HepG2 (cell line): ENCODE results near the gene KSR1. TPM values are rescaled to one million over a fixed set of nuclear protein-coding genes. Genes with fewer than 3 reads are reported as not detected.

ENCODE experiments used
- ATAC-seq: fragments of 200-7000 bp; cut with Tn5 transposase; 3 replicates; pipeline ENCODE4 v1.9.1; 2020; ENCODE audit warnings: mild to moderate bottlenecking, moderate library complexity
- Bru-seq: library from RNA; stranded (reverse); fragments of 400-500 nt; gene quantifications from one replicate; lab custom pipeline; 2021; lab: Mats Ljungman, UMichigan
- BruChase-seq, 2 experiments: library from RNA; stranded (reverse); fragments of 400-500 nt; gene quantifications; one replicate each; lab custom pipeline; 2021; lab: Mats Ljungman, UMichigan
- BruUV-seq: library from RNA; stranded (reverse); fragments of 400-500 nt; replicated peaks from 2 replicates; lab custom pipeline; 2021; lab: Mats Ljungman, UMichigan
- CTCF ChIA-PET: fragments of 300-600 bp; formaldehyde crosslinking; extraction: SDS; loops from one replicate; lab custom pipeline; 2021; ENCODE audit warnings: low total read pairs, inconsistent platforms, low intra/inter-chr PET ratio; lab: Yijun Ruan, JAX
- POLR2A ChIA-PET: fragments of 350-600 bp; sonication (Branson Sonifier 250); formaldehyde crosslinking; loops from one replicate; lab custom pipeline; 2020; ENCODE audit warnings: antibody characterized with exemption, inconsistent platforms; lab: Yijun Ruan, JAX
- DNase-seq: peaks from one replicate; pipeline ENCODE4 v3.0.0-alpha.2; 2015; ENCODE audit warnings: low spot score
- FAIRE-seq: peaks from 3 replicates; lab custom pipeline; 2011; peaks lifted over from hg19 to GRCh38; lab: Jason Lieb, UNC
- H2AFZ ChIP-seq: one replicate; pipeline ENCODE4 v1.6.1; 2011; ENCODE audit warnings: low read length, inconsistent platforms
- H3K27ac ChIP-seq: fragments of 300-600 bp; 3 replicates; pipeline ENCODE4 v1.8.0; 2011; ENCODE audit warnings: mixed run types, mild to moderate bottlenecking, mixed read lengths, low read length, inconsistent platforms; ENCODE audit not compliant: insufficient read depth; ENCODE audit errors: extremely low read length
- H3K27me3 ChIP-seq, 2 experiments: fragments of 200-600 bp in 1 of 2; 2 replicates in 1 of 2; 3 replicates in 1 of 2; pipeline versions ENCODE4 v1.6.0 to v1.8.0; 2011; ENCODE audit warnings: low read length in 2 of 2, mild to moderate bottlenecking in 2 of 2, moderate library complexity in 2 of 2, inconsistent platforms in 1 of 2; ENCODE audit not compliant: insufficient read depth in 2 of 2, control insufficient read depth in 1 of 2
- H3K36me3 ChIP-seq, 2 experiments: fragments of 200-600 bp in 1 of 2; replicated peaks in 1 of 2; 2 replicates in 1 of 2; 3 replicates in 1 of 2; pipeline versions ENCODE4 v1.5.1 to v1.8.0; 2011; ENCODE audit warnings: low read length in 2 of 2, inconsistent platforms in 1 of 2; ENCODE audit not compliant: insufficient read depth in 2 of 2, control insufficient read depth in 1 of 2
- H3K4me1 ChIP-seq: 2 replicates; pipeline ENCODE4 v1.5.1; 2012; ENCODE audit warnings: low read length, inconsistent platforms; ENCODE audit not compliant: insufficient read depth
- H3K4me2 ChIP-seq: 2 replicates; pipeline ENCODE4 v1.6.0; 2011; ENCODE audit warnings: low read depth, low read length, inconsistent platforms
- H3K4me3 ChIP-seq, 3 experiments: fragments of 200-600 bp in 1 of 3; sonication (generic), shearing (Covaris generic) in 1 of 3; replicated peaks in 1 of 3; 2 replicates each; pipeline ENCODE4 v1.5.1; 2011 to 2016; ENCODE audit warnings: low read length in 3 of 3, inconsistent platforms in 2 of 3, low read depth in 2 of 3, mild to moderate bottlenecking in 2 of 3, control low read depth in 1 of 3, mixed read lengths in 1 of 3; ENCODE audit not compliant: insufficient read depth in 1 of 3
- H3K79me2 ChIP-seq: one replicate; pipeline ENCODE4 v1.6.1; 2011; ENCODE audit warnings: low read length, inconsistent platforms; ENCODE audit not compliant: insufficient read depth
- H3K9ac ChIP-seq: 2 replicates; pipeline ENCODE4 v1.6.0; 2011; ENCODE audit warnings: mild to moderate bottlenecking, low read depth, low read length, inconsistent platforms; ENCODE audit not compliant: insufficient read depth
- H3K9me3 ChIP-seq: 2 replicates; pipeline ENCODE4 v1.5.1; 2012; ENCODE audit warnings: mild to moderate bottlenecking, low read length
- H4K20me1 ChIP-seq: 2 replicates; pipeline ENCODE4 v1.6.0; 2011; ENCODE audit warnings: inconsistent platforms, mild to moderate bottlenecking, low read length, moderate library complexity; ENCODE audit not compliant: insufficient read depth
- ATF1 ChIP-seq: IDR thresholded peaks from 2 replicates; pipeline ENCODE4 v1.6.1; 2016; ENCODE audit warnings: mild to moderate bottlenecking, control low read depth
- HMGXB4 ChIP-seq, 2 experiments: sonication (generic) in 1 of 2; formaldehyde crosslinking in 1 of 2; IDR thresholded peaks; 2 replicates each; pipeline versions ENCODE4 v1.4.0 to v1.6.1; 2018 to 2020; ENCODE audit warnings: missing genetic modification reagents in 2 of 2, borderline replicate concordance in 1 of 2, low read depth in 1 of 2, mild to moderate bottlenecking in 1 of 2, missing biosample characterization in 1 of 2
- MAX ChIP-seq: IDR thresholded peaks from 2 replicates; pipeline ENCODE4 v1.6.1; 2012; ENCODE audit warnings: inconsistent platforms
- NONO ChIP-seq, 2 experiments: fragments of 450-650 bp in 1 of 2; sonication (generic) in 1 of 2; formaldehyde crosslinking in 1 of 2; IDR thresholded peaks in 1 of 2; conservative IDR thresholded peaks in 1 of 2; 2 replicates each; pipeline versions ENCODE4 v1.6.1 to v1.8.0; 2017 to 2022; ENCODE audit warnings: mild to moderate bottlenecking in 1 of 2, missing genetic modification reagents in 1 of 2, moderate library complexity in 1 of 2
- SIN3A ChIP-seq: IDR thresholded peaks from 2 replicates; pipeline ENCODE4 v1.6.1; 2011; ENCODE audit warnings: low read depth, mild to moderate bottlenecking, control low read depth, low read length, borderline replicate concordance
- SNAPC2 ChIP-seq: sonication (generic); formaldehyde crosslinking; IDR thresholded peaks from 2 replicates; pipeline ENCODE4 v1.8.1; 2022; ENCODE audit warnings: mild to moderate bottlenecking, missing genetic modification reagents
- ZNF20 ChIP-seq: sonication (generic); formaldehyde crosslinking; IDR thresholded peaks from 2 replicates; pipeline ENCODE4 v1.4.0; 2020; ENCODE audit warnings: mild to moderate bottlenecking, moderate library complexity, missing genetic modification reagents
- ZNF468 ChIP-seq: sonication (generic); formaldehyde crosslinking; IDR thresholded peaks from 2 replicates; pipeline ENCODE4 v1.8.0; 2022; ENCODE audit warnings: mild to moderate bottlenecking, moderate library complexity, missing genetic modification reagents
- ZSCAN31 ChIP-seq: sonication (generic); formaldehyde crosslinking; IDR thresholded peaks from 2 replicates; pipeline ENCODE4 v1.5.0; 2020; ENCODE audit warnings: low read depth, mild to moderate bottlenecking, missing genetic modification reagents
- WGBS: methylation state at CpG from one replicate; pipeline ENCODE4 v1.1.6; 2017; ENCODE audit warnings: low lambda C conversion rate; 5-methylcytosine and 5-hydroxymethylcytosine counted together
- in situ Hi-C: cut with HindIII; loops from 2 replicates; pipeline ENCODE4 v1.10.0; 2017; ENCODE audit warnings: low pct_unique_long_range_greater_than_20kb; ENCODE audit not compliant: extremely low pct_ligation_motif_present
- intact Hi-C: fragments of 100-400 bp; cut with micrococcal nuclease; formaldehyde crosslinking; loops from one replicate; pipeline ENCODE4 v1.10.0; 2022; ENCODE audit not compliant: unreplicated experiment
- long read RNA-seq, 2 experiments: library from RNA in 1 of 2; library from polyadenylated mRNA in 1 of 2; stranded (forward) in 1 of 2; unstranded in 1 of 2; transcript quantifications; one replicate each; pipeline ENCODE4 v2.0.0, GENCODE V29; 2019 to 2022
- polyA minus RNA-seq, 3 experiments: library from RNA; depleted of rRNA, polyadenylated mRNA; stranded (reverse); fragments of >200 nt; gene quantifications; 2 replicates each; pipeline ENCODE4 v1.2.3, GENCODE V29; 2011; ENCODE audit warnings: low replicate concordance in 1 of 3
- polyA plus RNA-seq, 8 experiments: library from polyadenylated mRNA; depleted of rRNA in 3 of 8; stranded (reverse) in 7 of 8; unstranded in 1 of 8; fragments of >200 nt; fragmentation: Illumina TruSeq in 4 of 8; extraction: Trizol in 4 of 8; gene quantifications; 2 replicates each; pipeline versions ENCODE4 v1.2.1 to v1.2.3, GENCODE V29; 2011 to 2016; ENCODE audit warnings: low read depth in 4 of 8, missing spikeins in 1 of 8, mixed read lengths in 1 of 8; ENCODE audit not compliant: insufficient read depth in 1 of 8
- total RNA-seq, 5 experiments: library from RNA; depleted of rRNA; stranded (reverse); fragments of >200 nt; fragmentation: Illumina TruSeq; extraction: Trizol; gene quantifications; 2 replicates each; pipeline ENCODE4 v1.2.3, GENCODE V29; 2016; ENCODE audit warnings: low read depth in 1 of 5

KSR1 gene
- total RNA-seq (2016; rRNA removed; fragmentation: Illumina TruSeq; extraction: Trizol) (8.0 and 10.1 TPM in 2 replicates), polyA plus RNA-seq (2011; rRNA removed) (15.0 and 16.6 TPM in 2 replicates), polyA minus RNA-seq (2011; rRNA and poly(A)+ RNA removed; ENCODE audit: low replicate concordance) (15.9 and 24.1 TPM in 2 replicates), Bru-seq, nascent RNA (percentile 69 among the genes with signal in this experiment), BruChase-seq, experiment 1, labeled RNA remaining after a 6-hour chase (percentile 70 among the genes with signal in this experiment), BruChase-seq, experiment 2, labeled RNA remaining after a 2-hour chase (percentile 67 among the genes with signal in this experiment)
- total RNA-seq (2016; cell fraction: cytosol; rRNA removed; fragmentation: Illumina TruSeq; extraction: Trizol; ENCODE audit: low read depth) = 3.3 and 3.6 TPM in 2 replicates
- 8.0 and 9.5 TPM in 2 replicates for total RNA-seq (2016; cell fraction: insoluble cytoplasmic fraction; rRNA removed; fragmentation: Illumina TruSeq; extraction: Trizol)
- 5.3 and 6.0 TPM in 2 replicates for total RNA-seq (2016; cell fraction: membrane; rRNA removed; fragmentation: Illumina TruSeq; extraction: Trizol)
- 13.1 and 20.3 TPM in 2 replicates for total RNA-seq (2016; cell fraction: nucleus; rRNA removed; fragmentation: Illumina TruSeq; extraction: Trizol)
- polyA plus RNA-seq (2011; cell fraction: cytosol; rRNA removed) = 6.9 and 7.3 TPM in 2 replicates
- polyA plus RNA-seq (2011; cell fraction: nucleus; rRNA removed) = 65.2 and 85.5 TPM in 2 replicates
- polyA plus RNA-seq (2012) = 15.5 and 20.2 TPM in 2 replicates
- 0.62 and 0.76 TPM in 2 replicates for polyA plus RNA-seq (2016; cell fraction: cytosol; fragmentation: Illumina TruSeq; extraction: Trizol; ENCODE audit: low read depth)
- 7.7 and 8.1 TPM in 2 replicates for polyA plus RNA-seq (2016; cell fraction: insoluble cytoplasmic fraction; fragmentation: Illumina TruSeq; extraction: Trizol; ENCODE audit: low read depth)
- 2.2 and 2.3 TPM in 2 replicates for polyA plus RNA-seq (2016; cell fraction: membrane; fragmentation: Illumina TruSeq; extraction: Trizol; ENCODE audit: low read depth)
- 38.3 and 43.6 TPM in 2 replicates for polyA plus RNA-seq (2016; cell fraction: nucleus; fragmentation: Illumina TruSeq; extraction: Trizol; ENCODE audit: insufficient read depth, low read depth)
- 5.5 and 6.0 TPM in 2 replicates for polyA minus RNA-seq (2011; cell fraction: cytosol; rRNA and poly(A)+ RNA removed)
- polyA minus RNA-seq (2011; cell fraction: nucleus; rRNA and poly(A)+ RNA removed) = 28.0 and 32.8 TPM in 2 replicates
- long read RNA-seq, experiment 1 = 0 reads
- long read RNA-seq, experiment 2, partial matches to known transcripts = 3 of 17 reads
- long read RNA-seq, experiment 2, other reads (novel, unspliced or antisense) = 14 of 17 reads

- peak within 1 kb of the TSS; percentile 82 for H3K27ac ChIP-seq
- no TSS peak for BruUV-seq
- H3K4me1 ChIP-seq = peaks cover 40% of the 10 kb centered on the region
- peaks cover 2 to 21% of the 10 kb centered on the region in 2 experiments; a peak in 3 of 5 replicates for H3K27me3 ChIP-seq
- in situ Hi-C loops = loop anchor here (5.0 to 10.0 kb wide), 2 partner anchors 36 to 221 kb away; no protein-coding TSS in a partner anchor
- DNase-seq (peak; percentile 60), ATAC-seq (peak; percentile 80), FAIRE-seq (peak; percentile 64)
- 7% methylated on average over 3 of the region's 88 CpGs for WGBS
- intact Hi-C loops = loop anchor here (1.0 to 5.0 kb wide), 4 partner anchors 103 to 219 kb away; no protein-coding TSS in a partner anchor
- POLR2A ChIA-PET = interaction anchor here (0.7 to 1.4 kb wide), 6 partner anchors 9 to 161 kb away, joined by 3 to 5 read pairs (median 4); no protein-coding TSS in a partner anchor
- H2AFZ ChIP-seq = peak within 1 kb of the TSS; percentile 67
- no peaks in the 10 kb centered on the region for H4K20me1 ChIP-seq
- H3K36me3 ChIP-seq = no peaks in the 10 kb centered on the region
- H3K4me2 ChIP-seq = peak within 1 kb of the TSS; percentile 88
- no peaks in the 10 kb centered on the region for H3K9me3 ChIP-seq
- peak within 1 kb of the TSS; percentile 66 for H3K9ac ChIP-seq
- CTCF ChIA-PET = interaction anchor here (1.0 to 2.9 kb wide), 4 partner anchors 114 to 219 kb away, joined by 3 to 15 read pairs (median 4); no protein-coding TSS in a partner anchor
- peaks cover 37% of the 10 kb centered on the region for H3K79me2 ChIP-seq
- peak within 1 kb of the TSS; percentile 83 to 87 (median 84) for H3K4me3 ChIP-seq
- TF ChIP-seq MAX (peak; percentile 44; the same call in 1 of the 2 replicates), SIN3A (peak; percentile 40; the same call in 1 of the 2 replicates), ZSCAN31 (CRISPR knock-in tag) (0 out of 2 replicates have a peak, but pooled peaks have one; percentile 23), NONO (IDR thresholded peaks at IDR 0.05) (no peak), NONO (CRISPR knock-in tag; conservative IDR thresholded peaks at IDR 0.05) (0 out of 2 replicates have a peak, but pooled peaks have one; percentile 7), ZNF20 (CRISPR knock-in tag) (no peak), SNAPC2 (CRISPR knock-in tag) (no peak), HMGXB4 (CRISPR knock-in tag; IDR thresholded peaks at IDR 0.05; ENCODE audit: borderline replicate concordance in 1 of 2, low read depth in 1 of 2) (peak; percentile 26 to 58; a peak in 2 of 4 replicates), ATF1 (CRISPR knock-in tag) (no peak), ZNF468 (CRISPR knock-in tag) (0 out of 2 replicates have a peak, but pooled peaks have one; percentile 5)
These were observed at the start of gene KSR1 for GRCh38 chr17:27455914-27456680. KSR1 (plus strand) TSS chr17:27456448; CDS start chr17:27456644, 196 bp downstream.
